OCI-LY7 (cell line): Measurements from ENCODE around the gene FNTB. TPM values are rescaled to one million over a fixed set of nuclear protein-coding genes. Genes with fewer than 3 reads are reported as not detected.

Source experiments
- BruUV-seq: library from RNA; stranded (reverse); fragments of 400-500 nt; replicated peaks from 2 replicates; lab custom pipeline; 2021; lab: Mats Ljungman, UMichigan
- CTCF ChIA-PET: fragments of 300-600 bp; sonication (Branson Sonifier 250); formaldehyde crosslinking; loops from one replicate; lab custom pipeline; 2022; ENCODE audit warnings: antibody characterized with exemption; ENCODE audit not compliant: unreplicated experiment; lab: Charles Lee
- POLR2A ChIA-PET: fragments of 300-600 bp; sonication (Branson Sonifier 250); formaldehyde crosslinking; loops from one replicate; lab custom pipeline; 2022; ENCODE audit warnings: antibody characterized with exemption; lab: Charles Lee
- DNase-seq: peaks from one replicate; pipeline ENCODE4 v3.0.0-alpha.2; 2015; ENCODE audit warnings: low spot score
- H2AFZ ChIP-seq: fragments of 200-600 bp; sonication (generic), shearing (Covaris generic); 2 replicates; pipeline ENCODE4 v1.6.1; 2014; ENCODE audit warnings: mild to moderate bottlenecking, antibody characterized with exemption, low read length, moderate library complexity
- H3K27ac ChIP-seq: fragments of 200-600 bp; sonication (generic); 2 replicates; pipeline ENCODE4 v1.5.1; 2014; ENCODE audit warnings: mixed run types, low read depth, mild to moderate bottlenecking, moderate library complexity, low read length, inconsistent platforms; ENCODE audit not compliant: poor library complexity, severe bottlenecking
- H3K36me3 ChIP-seq: fragments of 200-600 bp; sonication (generic); 2 replicates; pipeline ENCODE4 v1.6.1; 2014; ENCODE audit warnings: mild to moderate bottlenecking, antibody characterized with exemption, low read length, moderate library complexity, mixed read lengths; ENCODE audit not compliant: insufficient read depth
- H3K4me1 ChIP-seq: fragments of 200-600 bp; sonication (generic); 2 replicates; pipeline ENCODE4 v1.5.1; 2014; ENCODE audit warnings: mild to moderate bottlenecking, low read length; ENCODE audit not compliant: insufficient read depth, poor library complexity, severe bottlenecking
- H3K4me2 ChIP-seq: fragments of 200-600 bp; sonication (generic); 2 replicates; pipeline ENCODE4 v1.6.1; 2014; ENCODE audit warnings: mild to moderate bottlenecking, low read length
- H3K4me3 ChIP-seq: fragments of 200-600 bp; sonication (generic); 2 replicates; pipeline ENCODE4 v1.5.1; 2014; ENCODE audit warnings: mild to moderate bottlenecking, low read depth, low read length; ENCODE audit not compliant: poor library complexity, severe bottlenecking
- H3K79me2 ChIP-seq: fragments of 200-600 bp; sonication (generic); 2 replicates; pipeline ENCODE4 v1.6.1; 2016; ENCODE audit warnings: low read depth, mild to moderate bottlenecking, low read length, moderate library complexity, mixed read lengths; ENCODE audit not compliant: insufficient read depth
- H3K9me2 ChIP-seq: fragments of 200-600 bp; sonication (generic); 2 replicates; pipeline ENCODE4 v1.6.1; 2016; ENCODE audit warnings: mild to moderate bottlenecking, low read length, mixed read lengths; ENCODE audit not compliant: insufficient read depth
- H3K9me3 ChIP-seq: fragments of 200-600 bp; sonication (generic); 2 replicates; pipeline ENCODE4 v1.6.1; 2014; ENCODE audit warnings: mild to moderate bottlenecking, mixed run types, low read length, mixed read lengths
- H4K20me1 ChIP-seq: fragments of 200-600 bp; sonication (generic); 2 replicates; pipeline ENCODE4 v1.6.1; 2014; ENCODE audit warnings: mild to moderate bottlenecking, antibody characterized with exemption, low read length, moderate library complexity, mixed read lengths; ENCODE audit not compliant: insufficient read depth
- CTCF ChIP-seq: fragments of 200-600 bp; sonication (generic); conservative IDR thresholded peaks from 2 replicates; pipeline ENCODE4 v1.5.1; 2014; ENCODE audit warnings: mild to moderate bottlenecking, antibody characterized with exemption, low read length, moderate library complexity, mixed read lengths
- EZH2phosphoT487 ChIP-seq: fragments of 200-600 bp; sonication (generic); IDR thresholded peaks from 2 replicates; pipeline ENCODE4 v1.6.1; 2018; ENCODE audit warnings: low read depth, borderline replicate concordance, mild to moderate bottlenecking, mixed run types, antibody characterized with exemption, low read length, moderate library complexity, mixed read lengths
- intact Hi-C: fragments of 100-400 bp; cut with micrococcal nuclease; formaldehyde crosslinking; loops from one replicate; pipeline ENCODE4 v1.10.0; 2022; ENCODE audit not compliant: unreplicated experiment
- total RNA-seq, 2 experiments: library from RNA; depleted of rRNA in 1 of 2; stranded (reverse); fragments of >200 nt in 1 of 2; shearing (Covaris generic) in 1 of 2; gene quantifications; 2 replicates each; pipeline ENCODE4 v1.2.3, GENCODE V29; 2014 to 2022

FNTB gene
- total RNA-seq, 2 experiments from 2014 or later = 9.2 to 18.0 TPM

GRCh38 chr14:64971943-64972791 lies 14.5 kb upstream of the FNTB start, which contains the start of gene RAB15:
Gene RAB15 (minus strand): TSS chr14:64972336. CDS start chr14:64972076, 260 bp downstream.
- Histone ChIP-seq H2AFZ (no peak within 1 kb of the TSS; the same call in 1 of the 2 replicates), H3K4me2 (peak within 1 kb of the TSS; percentile 67), H3K36me3 (no peaks in the 10 kb centered on the region), H3K27ac (no peak within 1 kb of the TSS), H4K20me1 (no peaks in the 10 kb centered on the region; the same call in 1 of the 2 replicates), H3K9me3 (no peaks in the 10 kb centered on the region), H3K79me2 (no peaks in the 10 kb centered on the region), H3K4me3 (peak within 1 kb of the TSS; percentile 59), H3K4me1 (peaks cover 11% of the 10 kb centered on the region), H3K9me2 (no peaks in the 10 kb centered on the region)
- intact Hi-C loops = no loop called here
- BruUV-seq = no TSS peak
- TF ChIP-seq CTCF (no peak), EZH2phosphoT487 (no peak)
- ChIA-PET CTCF (no interaction called here), POLR2A (interaction anchor here (1.0 kb wide), 1 partner anchor 9 kb away, joined by 4 read pairs; no protein-coding TSS in a partner anchor)
- DNase-seq = peak; percentile 14

GRCh38 chr14:64973026-64973442 lies 13.7 kb upstream of the FNTB start:
- Histone ChIP-seq H3K4me2 (peak overlapping the region; percentile 59; the same call in 1 of the 2 replicates), H3K9me2 (no peaks in the 10 kb centered on the region), H4K20me1 (no peaks in the 10 kb centered on the region; the same call in 1 of the 2 replicates), H2AFZ (no peak overlapping the region), H3K27ac (no peak overlapping the region), H3K4me3 (no peak overlapping the region), H3K4me1 (peaks cover 11% of the 10 kb centered on the region), H3K36me3 (no peaks in the 10 kb centered on the region), H3K79me2 (no peaks in the 10 kb centered on the region), H3K9me3 (no peaks in the 10 kb centered on the region)
- intact Hi-C loops = no loop called here
- BruUV-seq = no TSS peak
- no peak for DNase-seq
- ChIA-PET CTCF (no interaction called here), POLR2A (no interaction called here)
- TF ChIP-seq EZH2phosphoT487 (no peak), CTCF (no peak)
